Kidney capillary endothelial cell (primary cell): ENCODE data around the gene GADD45G.

Source experiments
- DNase-seq: peaks from one replicate; pipeline ENCODE4 v3.0.0-alpha.2; 2018; ENCODE audit warnings: low spot score

Gene GADD45G

GRCh38 chr9:89654025-89654662, 49.3 kb downstream of the GADD45G start:
- DNase-seq: no peak

GRCh38 chr9:89655056-89655989, 50.5 kb downstream of the GADD45G start:
- no peak for DNase-seq
